Activated CD8-positive, alpha-beta memory T cell treated with anti-CD3 and anti-CD28 coated beads for 36 hours (primary cell): ENCODE data around the gene TOMM6. TPM values are rescaled to one million over a fixed set of nuclear protein-coding genes. Genes with fewer than 3 reads are reported as not detected.

Source experiments
- CTCF ChIA-PET: fragments of 350-600 bp; sonication (Branson Sonifier 250); formaldehyde crosslinking; loops from one replicate; lab custom pipeline; 2021; ENCODE audit warnings: antibody characterized with exemption; lab: Charles Lee
- POLR2A ChIA-PET: fragments of 350-600 bp; sonication (Branson Sonifier 250); formaldehyde crosslinking; loops from one replicate; lab custom pipeline; 2021; ENCODE audit warnings: antibody characterized with exemption; lab: Charles Lee
- total RNA-seq, 2 experiments: library from RNA; stranded (reverse); gene quantifications; one replicate each; pipeline ENCODE4 v1.2.3, GENCODE V29; 2021

Gene TOMM6
- total RNA-seq, 2 experiments from 2014 or later: 416 to 419 TPM

DNA sequence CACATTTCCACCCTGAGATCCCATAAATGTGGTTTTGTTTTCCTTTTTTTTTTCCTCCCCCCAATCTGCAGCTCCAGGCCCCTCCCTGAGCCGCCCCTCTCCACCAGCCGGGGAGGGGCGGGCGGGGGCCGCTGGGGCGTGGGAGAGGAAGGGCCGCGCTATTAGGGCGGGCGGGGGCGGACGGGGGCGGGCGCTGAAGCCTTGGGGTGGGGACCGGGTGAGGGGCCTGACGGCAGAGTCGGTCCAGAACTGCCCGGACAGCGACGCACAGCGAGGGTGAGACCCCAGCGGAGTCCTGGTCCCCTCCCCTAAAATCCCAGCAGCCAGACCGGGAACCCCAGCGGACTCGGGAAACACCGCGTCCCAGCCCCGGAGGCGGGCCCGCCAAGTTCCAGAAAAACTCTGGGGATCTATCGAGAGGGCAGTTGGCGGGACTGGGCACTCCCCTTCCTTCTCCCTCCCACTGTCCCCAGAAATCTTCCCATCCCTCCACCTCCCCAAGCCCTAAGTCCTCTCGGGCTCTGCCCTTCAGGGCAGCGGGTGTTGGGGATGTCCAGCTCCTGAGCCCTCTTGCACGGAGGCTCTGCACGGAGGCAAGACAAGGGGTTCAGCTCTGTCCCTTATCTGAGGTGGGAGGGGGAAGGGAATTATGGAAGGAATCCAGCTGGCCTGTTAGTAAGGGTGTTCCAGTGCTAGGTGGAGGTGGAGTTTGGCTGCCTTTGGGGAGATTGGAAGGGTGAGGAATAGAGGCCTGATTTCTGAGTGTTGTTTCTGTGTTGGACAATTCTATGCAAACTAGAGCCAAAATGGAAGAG lies 6.7 kb upstream of the TOMM6 start, which contains the start of gene PRICKLE4:
PRICKLE4 (plus strand) TSS at position 232 of the 815 bp plus-strand sequence. CDS start 2,692 bp downstream, outside the sequence.
- ChIA-PET POLR2A (no interaction called here), CTCF (interaction anchor here (0.6 to 1.0 kb wide), 4 partner anchors 47 to 434 kb away, joined by 3 read pairs; no protein-coding TSS in a partner anchor)

DNA sequence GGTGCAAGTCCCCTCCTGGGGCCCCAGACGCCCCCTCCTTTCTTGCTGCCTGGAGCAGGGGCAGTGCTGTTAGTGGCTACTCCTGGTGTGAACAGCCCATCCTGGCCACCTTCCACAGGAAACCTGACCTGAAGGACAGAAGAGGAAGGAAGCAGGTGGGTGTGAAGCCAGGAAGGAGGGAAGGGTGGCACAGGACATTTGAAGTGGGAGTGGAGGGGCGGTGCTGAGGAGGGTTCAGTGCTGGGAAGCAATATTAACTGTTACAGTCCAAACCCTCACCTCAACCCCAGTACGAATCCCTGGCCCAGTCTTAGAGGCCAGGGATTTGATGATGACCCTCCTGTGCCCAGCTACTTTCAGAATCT lies 6.1 kb upstream of the TOMM6 start:
- ChIA-PET POLR2A (no interaction called here), CTCF (interaction anchor here (0.6 to 2.3 kb wide), 5 partner anchors 48 to 783 kb away, joined by 3 to 10 read pairs (median 3); partner anchors contain the start of gene UBR2)

DNA sequence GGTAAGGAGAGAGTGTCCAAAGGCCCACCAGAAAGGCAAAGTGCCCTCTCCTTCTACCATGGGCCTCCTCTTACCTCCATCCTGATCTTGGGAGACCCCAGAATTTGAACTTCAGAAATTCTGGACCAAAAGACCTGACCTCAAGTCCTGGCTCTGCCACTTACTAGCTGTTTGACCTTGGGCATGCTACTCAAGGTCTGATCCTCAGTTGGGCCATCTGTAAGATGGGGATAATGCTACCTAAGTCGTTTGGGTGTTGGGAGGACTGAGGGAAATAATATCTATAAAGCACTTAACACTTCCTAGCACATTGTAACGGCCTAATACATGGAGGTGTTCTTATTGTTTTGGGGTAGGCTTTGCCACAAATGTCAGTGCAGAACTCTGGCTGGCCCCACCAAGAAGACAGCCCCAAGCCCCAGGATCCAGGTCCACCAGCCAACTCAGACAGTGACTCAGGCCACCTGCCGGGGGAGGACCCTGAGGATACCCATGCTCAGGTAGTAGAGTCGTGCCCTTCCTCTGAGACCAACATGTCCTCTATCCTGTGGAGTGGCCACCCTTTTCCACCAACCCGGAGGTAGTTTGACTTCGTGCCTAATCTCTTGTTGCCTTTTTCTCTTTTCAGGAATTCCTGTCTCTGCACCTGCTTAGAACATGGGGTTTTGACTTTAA lies 4.3 kb upstream of the TOMM6 start:
- ChIA-PET POLR2A (no interaction called here), CTCF (interaction anchor here (2.3 kb wide), 1 partner anchor 261 kb away, joined by 10 read pairs; no protein-coding TSS in a partner anchor)

DNA sequence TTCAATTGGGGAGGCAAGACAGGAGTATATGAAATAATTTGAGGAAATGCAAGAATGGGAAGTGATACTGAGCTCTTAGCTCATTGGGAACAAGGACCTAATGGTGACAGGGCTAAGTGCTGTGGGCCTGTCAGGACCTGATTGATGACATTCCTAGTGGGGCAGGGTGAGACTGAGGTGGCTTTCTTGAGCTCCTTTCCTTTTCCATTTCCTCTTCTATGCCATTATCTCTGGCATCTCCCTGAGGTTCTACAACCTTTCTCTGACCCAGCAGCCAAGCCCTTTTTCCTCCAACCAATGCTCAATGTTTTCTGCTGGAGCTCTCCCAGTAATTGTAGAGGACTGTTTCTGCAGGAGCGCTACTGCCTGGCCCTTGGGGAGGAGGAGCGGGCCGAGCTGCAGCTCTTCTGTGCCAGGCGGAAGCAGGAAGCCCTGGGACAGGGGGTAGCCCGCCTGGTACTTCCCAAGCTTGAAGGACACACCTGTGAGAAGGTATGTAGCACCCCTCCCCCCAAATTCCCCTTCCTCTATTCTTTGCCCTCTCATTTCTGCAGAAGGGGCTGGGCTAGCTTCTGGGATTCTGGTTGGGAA lies 2.8 kb upstream of the TOMM6 start:
- ChIA-PET CTCF (interaction anchor here (1.1 to 4.3 kb wide), 2 partner anchors 156 to 259 kb away, joined by 3 to 46 read pairs; no protein-coding TSS in a partner anchor), POLR2A (no interaction called here)

DNA sequence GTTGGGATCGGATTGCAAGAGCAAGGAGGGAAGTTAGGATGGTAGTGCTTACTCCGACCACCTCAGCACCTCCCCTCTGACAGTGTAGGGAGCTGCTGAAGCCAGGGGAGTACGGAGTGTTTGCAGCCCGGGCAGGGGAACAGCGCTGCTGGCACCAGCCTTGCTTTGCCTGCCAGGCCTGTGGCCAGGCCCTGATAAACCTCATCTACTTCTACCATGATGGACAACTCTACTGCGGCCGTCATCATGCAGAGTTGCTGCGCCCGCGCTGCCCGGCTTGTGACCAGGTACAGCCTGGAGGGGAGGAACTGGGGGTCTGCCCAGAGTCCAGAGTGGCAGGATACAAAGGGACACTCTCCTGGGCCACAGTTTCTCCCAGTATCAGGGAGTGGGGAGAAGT lies 2.2 kb upstream of the TOMM6 start:
- CTCF ChIA-PET: interaction anchor here (1.0 to 4.3 kb wide), 4 partner anchors 9 to 258 kb away, joined by 3 to 46 read pairs (median 6); no protein-coding TSS in a partner anchor

DNA sequence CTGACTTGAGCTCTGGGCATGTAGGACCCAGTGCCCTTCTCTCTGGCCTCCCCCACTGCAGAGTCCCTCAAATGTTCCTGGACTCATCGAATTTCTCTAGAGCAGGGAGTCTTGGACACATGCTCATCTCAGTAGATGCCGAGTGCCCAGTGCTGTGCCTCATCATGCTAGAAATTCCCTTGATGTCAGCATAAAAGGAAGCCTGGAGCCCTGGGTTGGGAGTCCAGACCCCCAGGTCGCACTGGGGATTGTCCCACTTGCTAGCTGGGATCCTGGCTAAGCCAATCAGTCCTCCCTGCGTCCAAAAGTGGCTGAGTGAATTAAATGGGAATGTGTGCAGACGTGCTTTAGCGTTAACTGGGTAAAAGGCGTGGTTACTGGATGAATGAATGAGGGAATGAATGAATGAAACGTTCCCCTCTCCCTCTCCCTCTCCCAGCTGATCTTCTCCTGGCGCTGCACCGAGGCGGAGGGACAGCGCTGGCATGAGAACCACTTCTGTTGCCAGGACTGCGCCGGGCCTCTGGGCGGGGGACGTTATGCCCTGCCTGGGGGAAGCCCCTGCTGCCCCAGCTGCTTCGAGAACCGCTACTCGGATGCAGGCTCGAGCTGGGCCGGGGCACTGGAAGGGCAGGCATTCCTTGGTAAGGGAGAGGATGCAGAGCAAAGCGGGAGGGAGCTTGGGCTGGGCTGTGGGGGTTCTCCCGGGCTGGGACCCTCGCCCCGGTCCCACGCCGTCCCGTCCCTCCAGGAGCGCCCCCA lies 1.6 kb upstream of the TOMM6 start:
- ChIA-PET POLR2A (interaction anchor here (0.6 to 3.2 kb wide), 2 partner anchors 135 to 163 kb away, joined by 3 to 14 read pairs; partner anchors contain the start of genes BYSL and MED20), CTCF (interaction anchor here (0.5 to 4.3 kb wide), 15 partner anchors 9 to 719 kb away, joined by 3 to 46 read pairs (median 4); partner anchors contain the start of genes BYSL, MED20 and TAF8)

More for the DNA sequence above, 2.2 kb upstream of the TOMM6 start:
- POLR2A ChIA-PET: no interaction called here

DNA sequence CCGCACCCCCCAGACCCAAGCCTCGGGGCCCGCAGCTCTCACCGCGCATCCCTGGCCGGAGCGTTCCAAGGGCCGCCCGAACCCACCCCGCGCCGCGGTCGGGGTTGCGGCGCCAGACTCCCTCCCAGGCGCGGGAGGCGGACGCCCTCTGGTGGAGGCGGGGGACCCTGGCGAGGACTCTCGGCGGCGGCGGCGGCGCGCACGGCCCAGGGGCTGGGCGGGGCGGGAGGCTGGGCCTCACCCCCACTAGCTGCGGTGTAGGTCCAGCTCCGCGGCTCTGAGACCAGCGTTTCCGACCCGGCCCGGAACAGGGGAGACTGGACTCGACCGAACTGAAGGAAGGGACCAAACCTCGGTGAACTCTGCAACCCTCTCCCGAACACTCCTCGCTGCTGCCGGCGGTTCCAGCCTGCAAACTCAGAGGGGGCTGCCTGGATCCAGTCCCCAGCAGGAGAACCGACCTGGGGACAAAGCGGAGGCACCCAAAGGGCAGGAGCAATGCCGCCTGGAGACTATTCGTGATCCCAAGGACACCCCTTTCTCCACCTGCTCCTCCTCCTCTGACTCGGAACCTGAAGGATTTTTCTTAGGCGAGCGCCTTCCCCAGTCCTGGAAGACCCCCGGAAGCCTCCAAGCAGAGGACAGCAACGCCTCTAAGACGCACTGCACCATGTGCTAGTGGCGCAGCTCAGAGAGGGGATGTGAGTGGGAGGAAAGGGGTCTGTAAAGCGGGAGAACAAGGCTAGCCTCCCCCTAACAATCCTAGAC lies 859 bp upstream of the TOMM6 start:
- ChIA-PET CTCF (interaction anchor here (0.7 to 4.3 kb wide), 24 partner anchors 10 to 718 kb away, joined by 3 to 46 read pairs (median 4); partner anchors contain the start of genes BYSL, CCND3, MED20 and TAF8), POLR2A (interaction anchor here (0.5 to 3.2 kb wide), 9 partner anchors 135 to 265 kb away, joined by 3 to 14 read pairs (median 4); partner anchors contain the start of genes BYSL, MED20 and TAF8)

DNA sequence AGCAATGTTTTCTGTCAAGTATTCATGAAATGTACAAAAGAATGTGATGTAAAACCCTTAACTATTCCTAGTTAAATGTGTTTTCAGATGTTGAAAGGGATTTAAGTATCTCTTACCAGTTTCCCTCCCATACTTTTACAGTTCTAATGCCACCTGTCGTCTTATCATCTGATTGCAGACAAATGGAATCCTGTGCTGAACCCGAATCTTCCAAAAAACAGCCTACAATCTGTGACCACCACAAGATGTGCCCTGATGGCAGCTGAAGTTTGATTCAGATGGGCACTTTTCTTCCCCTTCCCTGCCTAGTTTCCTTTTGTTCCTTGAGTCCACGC lies 1.9 kb downstream of the TOMM6 start:
- POLR2A ChIA-PET: no interaction called here
- CTCF ChIA-PET: interaction anchor here (3.6 kb wide), 1 partner anchor 259 kb away, joined by 38 read pairs; the partner anchor contains the start of gene TAF8

DNA sequence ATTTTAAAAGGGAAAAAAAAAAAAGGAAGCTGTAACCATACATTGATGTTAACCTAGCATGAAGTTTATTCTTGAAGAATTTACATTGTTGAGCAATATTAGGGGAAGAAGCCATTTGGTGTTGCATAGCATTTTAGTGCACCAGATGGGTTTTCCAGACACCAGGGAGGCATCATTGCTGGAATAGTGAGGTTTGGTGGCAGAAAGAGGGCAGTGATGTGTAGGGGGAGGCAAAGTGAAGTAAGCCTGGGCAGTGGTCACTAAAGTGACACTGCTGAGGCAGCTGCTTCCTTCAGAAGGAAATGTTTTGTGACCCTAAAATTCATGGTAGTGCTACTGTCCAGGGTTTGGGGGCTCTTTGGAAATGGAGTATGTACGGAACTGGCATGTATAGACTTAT lies 2.6 kb downstream of the TOMM6 start:
- POLR2A ChIA-PET: no interaction called here
- CTCF ChIA-PET: no interaction called here

DNA sequence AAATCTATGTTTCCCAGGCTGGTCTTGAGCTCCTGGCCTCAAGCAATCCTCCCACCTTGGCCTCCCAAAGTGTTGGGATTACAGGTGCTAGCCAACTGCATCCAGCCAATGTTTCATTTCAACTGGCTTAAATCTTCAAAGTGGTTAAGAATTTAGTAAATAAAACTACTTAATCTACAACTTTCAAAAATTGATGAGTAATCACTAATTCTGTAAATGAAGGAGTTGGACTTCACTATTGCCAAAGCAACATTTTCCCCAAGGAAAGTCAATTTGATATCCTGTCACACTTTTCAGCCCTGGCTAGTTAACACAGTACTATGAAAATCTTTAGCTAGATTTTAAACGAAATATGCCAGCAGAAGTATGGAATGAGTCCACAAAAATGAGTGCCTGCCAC lies 3.8 kb downstream of the TOMM6 start:
- ChIA-PET CTCF (interaction anchor here (0.6 kb wide), 1 partner anchor 1583 kb away, joined by 3 read pairs; no protein-coding TSS in a partner anchor), POLR2A (no interaction called here)

DNA sequence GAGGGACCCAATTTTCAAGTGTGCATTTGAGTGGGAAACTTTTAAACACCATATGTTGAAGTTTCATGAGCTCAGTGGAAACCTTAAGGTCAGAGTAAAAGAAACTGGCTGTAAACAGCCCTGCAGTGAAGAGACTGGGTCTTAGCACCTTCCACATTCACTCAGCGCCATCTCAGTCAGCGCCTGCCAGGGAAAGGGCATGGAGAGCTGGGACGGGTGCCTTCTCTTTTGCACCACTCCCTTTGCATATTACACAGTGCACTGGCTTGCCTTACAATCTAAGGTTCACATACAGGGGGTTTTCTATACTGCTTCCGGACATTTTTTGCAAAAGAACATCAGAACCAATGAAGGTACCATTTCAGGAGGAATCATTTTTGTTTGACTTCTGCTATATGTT lies 4.5 kb downstream of the TOMM6 start:
- CTCF ChIA-PET: interaction anchor here (0.6 kb wide), 1 partner anchor 127 kb away, joined by 5 read pairs; no protein-coding TSS in a partner anchor
- POLR2A ChIA-PET: interaction anchor here (0.6 kb wide), 1 partner anchor 270 kb away, joined by 3 read pairs; no protein-coding TSS in a partner anchor

DNA sequence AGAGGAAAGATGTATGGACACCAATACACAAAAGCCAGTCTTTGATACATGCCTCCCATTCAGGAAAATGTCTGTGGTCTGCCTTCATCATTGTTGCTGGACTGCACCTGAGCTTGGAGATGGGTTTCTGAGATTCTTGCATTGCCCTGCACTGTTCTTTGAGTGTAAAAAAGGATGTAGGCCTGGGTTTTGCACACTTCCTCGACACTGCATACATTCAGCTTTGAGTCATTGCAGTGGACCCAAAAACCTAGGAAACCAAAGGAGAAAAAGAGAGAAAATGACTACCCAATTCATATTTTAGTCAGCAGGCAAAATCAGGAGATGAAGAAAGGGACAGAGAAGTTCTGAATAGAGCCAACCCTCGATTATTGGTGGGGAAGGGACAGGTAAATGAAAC lies 9.0 kb downstream of the TOMM6 start:
- ChIA-PET CTCF (interaction anchor here (1.3 kb wide), 1 partner anchor 24 kb away, joined by 3 read pairs; no protein-coding TSS in a partner anchor), POLR2A (no interaction called here)

DNA sequence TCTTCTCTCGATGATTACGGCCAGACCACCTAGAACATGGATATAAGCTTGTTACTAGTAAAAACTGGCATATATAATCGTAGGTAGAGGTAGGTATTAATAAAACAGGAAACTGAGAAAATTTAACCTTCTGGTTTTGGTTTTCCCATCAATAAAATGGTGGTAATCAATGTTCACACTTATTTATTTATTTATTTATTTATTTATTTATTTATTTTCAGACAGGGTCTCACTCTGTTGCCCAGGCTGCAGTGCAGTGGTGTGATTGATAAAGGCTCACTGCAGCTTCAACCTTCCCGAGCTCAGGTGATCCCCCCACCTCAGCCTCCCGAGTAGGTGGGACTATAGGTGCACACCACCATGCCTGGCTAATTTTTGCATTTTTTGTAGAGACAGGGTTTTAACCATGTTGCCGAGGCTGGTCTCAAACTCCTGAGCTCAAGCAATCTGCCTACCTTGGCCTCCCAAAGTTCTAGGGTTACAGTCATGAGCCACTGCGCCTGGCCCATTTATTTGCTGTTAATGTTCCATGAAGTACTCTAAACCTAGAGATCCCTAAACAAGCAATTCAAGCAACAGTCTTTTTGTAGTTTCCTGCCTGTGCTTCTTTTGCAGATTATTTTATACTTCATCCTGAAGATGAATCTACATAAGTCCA lies 11.5 kb downstream of the TOMM6 start:
- ChIA-PET POLR2A (no interaction called here), CTCF (interaction anchor here (1.0 to 2.0 kb wide), 2 partner anchors 11 to 13 kb away, joined by 3 to 5 read pairs; partner anchors contain the start of gene TOMM6)

DNA sequence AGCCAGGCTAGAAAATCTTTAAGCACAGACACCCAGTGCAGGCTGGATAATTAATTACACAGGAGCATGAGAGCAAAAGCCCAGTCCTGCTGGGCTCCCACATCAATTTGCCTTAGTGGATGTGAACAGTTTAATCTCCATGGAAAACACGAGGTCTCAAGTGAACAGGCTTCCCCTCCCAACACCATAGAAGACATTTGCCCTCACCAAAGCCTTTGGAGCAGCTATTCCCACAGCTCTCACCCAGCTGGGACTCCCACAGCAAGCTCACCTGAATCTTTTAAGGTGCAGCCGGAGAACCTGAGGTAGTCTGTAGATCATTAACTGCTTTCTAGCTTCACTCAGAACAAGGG lies 12.0 kb downstream of the TOMM6 start:
- ChIA-PET CTCF (interaction anchor here (2.0 kb wide), 1 partner anchor 12 kb away, joined by 5 read pairs; the partner anchor contains the start of gene TOMM6), POLR2A (no interaction called here)

DNA sequence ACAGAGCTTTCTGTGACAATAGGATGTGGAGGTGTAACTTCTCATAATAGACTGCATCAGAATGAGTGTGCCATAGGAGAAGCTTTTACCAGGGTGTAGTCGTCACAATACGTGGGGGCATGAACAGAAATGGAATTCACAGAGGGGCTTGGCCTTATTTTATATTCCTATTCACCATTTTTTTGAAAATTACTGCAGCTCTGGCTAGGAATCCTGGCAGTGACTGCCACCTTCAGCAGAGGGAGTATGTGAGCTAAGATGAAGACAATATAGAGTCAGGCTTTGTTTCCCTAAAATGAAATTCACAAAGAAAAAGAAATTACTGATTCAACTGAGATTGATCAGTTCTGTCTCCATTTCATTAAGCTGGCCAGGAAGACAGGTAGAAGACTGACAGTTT lies 13.9 kb downstream of the TOMM6 start:
- POLR2A ChIA-PET: no interaction called here
- CTCF ChIA-PET: no interaction called here

DNA sequence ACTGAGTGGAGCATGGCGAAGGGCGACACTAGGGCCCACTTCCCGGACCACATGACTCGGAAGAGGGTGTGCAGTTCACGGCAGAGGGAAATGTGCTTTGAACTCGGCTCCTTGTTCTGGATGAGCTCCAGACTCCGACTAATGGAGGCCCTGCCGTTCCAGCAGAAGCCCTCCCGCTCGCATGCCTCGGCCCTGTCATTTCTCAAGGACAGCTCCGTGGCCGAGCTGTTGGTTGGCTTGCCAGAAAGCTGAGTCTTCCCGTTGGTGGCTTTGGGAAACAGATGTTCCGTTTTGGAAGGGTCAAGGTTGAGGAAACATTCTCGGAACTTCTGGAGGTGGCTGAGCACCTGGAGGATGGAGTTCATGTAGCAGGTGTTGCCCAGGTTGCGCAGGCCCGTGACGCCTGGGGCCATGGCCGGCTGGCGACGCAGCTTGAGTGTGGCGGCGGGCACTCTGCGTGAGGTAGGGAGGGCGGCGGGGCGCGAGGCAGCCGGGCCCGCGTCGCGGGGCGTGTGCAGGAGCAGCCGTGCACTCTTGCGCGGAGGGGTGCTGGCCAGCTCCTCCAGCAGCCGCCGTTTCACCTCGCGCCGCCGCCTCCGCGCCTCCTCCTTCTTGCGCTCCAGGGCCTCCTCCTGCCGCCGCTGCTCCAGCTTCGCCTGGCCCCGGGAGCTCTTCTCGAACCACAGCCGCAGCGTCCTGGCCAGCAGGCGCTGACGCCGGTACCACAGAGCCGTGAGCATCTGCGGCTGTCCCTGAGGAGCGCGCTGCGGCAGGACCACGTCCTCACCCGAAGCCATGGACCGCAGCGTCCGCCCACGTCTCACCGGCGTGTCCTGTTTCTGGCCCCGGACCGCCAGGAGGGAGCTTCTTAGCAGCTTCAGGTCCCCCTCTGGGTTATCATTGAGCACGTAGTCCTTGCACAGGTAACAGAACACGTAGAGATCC lies 18.6 kb downstream of the TOMM6 start:
- CTCF ChIA-PET: no interaction called here

More for the DNA sequence above, 18.6 kb downstream of the TOMM6 start:
- POLR2A ChIA-PET: no interaction called here
